ENCODE results near the gene COL1A2. TPM values are rescaled to one million over a fixed set of nuclear protein-coding genes. Genes with fewer than 3 reads are reported as not detected.
A peak's percentile ranks its signal among the peaks of the same experiment; 100 is the strongest.

COL1A2 gene
- total RNA-seq, 1 donor from 2014 or later = 28.0 TPM

GRCh38 chr7:94374721-94375566 is 19.8 kb upstream of the COL1A2 start:
- DNase-seq (ENCODE audit: low spot score) = peak; percentile 45
- Mint-ChIP-seq H3K4me3 (peak overlapping the region; percentile 5), H3K9me3 (peaks cover 13% of the 10 kb centered on the region), H3K27ac (peak overlapping the region; percentile 89), H3K36me3 (no peaks in the 10 kb centered on the region), H3K4me1 (peaks cover 25% of the 10 kb centered on the region), H3K27me3 (ENCODE audit: insufficient read depth, low read depth) (no peaks in the 10 kb centered on the region)
- Histone ChIP-seq H3K9me3 (ENCODE audit: low read depth) (no peaks in the 10 kb centered on the region), H3K27ac (peak overlapping the region; percentile 35), H3K36me3 (no peaks in the 10 kb centered on the region), H4K20me1 (ENCODE audit: low read depth) (no peaks in the 10 kb centered on the region), H2AFZ (replicated peaks) (peak overlapping the region; percentile 85), H3K4me1 (peaks cover 23% of the 10 kb centered on the region), H3K4me2 (peak overlapping the region; percentile 67), H3F3A (ENCODE audit: low read depth) (peaks cover 10% of the 10 kb centered on the region), H3K27me3 (no peaks in the 10 kb centered on the region), H3K9ac (no peak overlapping the region), H3K4me3 (peak overlapping the region; percentile 16), H3K79me2 (ENCODE audit: low read depth) (no peaks in the 10 kb centered on the region)
- no peak for TF ChIP-seq EZH2 (IDR thresholded peaks at IDR 0.05)
- TF ChIP-seq CTCF (IDR thresholded peaks at IDR 0.05) = no peak
- TF ChIP-seq EZH2phosphoT487 (IDR thresholded peaks at IDR 0.05) = no peak

- H3K4me3 ChIP-seq = peak overlapping the region; percentile 16
- peak overlapping the region; percentile 85 for H2AFZ ChIP-seq (replicated peaks)
- peaks cover 13% of the 10 kb centered on the region for H3K9me3 Mint-ChIP-seq
- H3K4me3 Mint-ChIP-seq = no peak overlapping the region
- no peaks in the 10 kb centered on the region for H3K27me3 ChIP-seq
- peak overlapping the region; percentile 35 for H3K27ac ChIP-seq
- peak overlapping the region; percentile 77 for H3K27ac Mint-ChIP-seq
- H3K9ac ChIP-seq = no peak overlapping the region
- TF ChIP-seq EZH2 (IDR thresholded peaks at IDR 0.05) = no peak
- no peak for TF ChIP-seq EZH2phosphoT487 (IDR thresholded peaks at IDR 0.05)
- TF ChIP-seq CTCF (IDR thresholded peaks at IDR 0.05) = no peak
- no peaks in the 10 kb centered on the region for H3K36me3 ChIP-seq
- peaks cover 10% of the 10 kb centered on the region for H3F3A ChIP-seq (ENCODE audit: low read depth)
- peaks cover 23% of the 10 kb centered on the region for H3K4me1 ChIP-seq
- H3K79me2 ChIP-seq (ENCODE audit: low read depth) = no peaks in the 10 kb centered on the region
- H3K27me3 Mint-ChIP-seq (ENCODE audit: insufficient read depth, low read depth) = no peaks in the 10 kb centered on the region
- no peaks in the 10 kb centered on the region for H3K36me3 Mint-ChIP-seq
- no peaks in the 10 kb centered on the region for H3K9me3 ChIP-seq (ENCODE audit: low read depth)
- no peaks in the 10 kb centered on the region for H4K20me1 ChIP-seq (ENCODE audit: low read depth)
- H3K4me1 Mint-ChIP-seq = peaks cover 25% of the 10 kb centered on the region
- peak overlapping the region; percentile 67 for H3K4me2 ChIP-seq
- DNase-seq (ENCODE audit: low spot score) = no peak
Measured at GRCh38 chr7:94375691-94376090, 19.0 kb upstream of the COL1A2 start.

GRCh38 chr7:94376281-94376680 is 18.4 kb upstream of the COL1A2 start:
- H3K4me3 ChIP-seq = no peak overlapping the region

More at GRCh38 chr7:94376281-94376680, 18.4 kb upstream of the COL1A2 start:
- H3K4me1 ChIP-seq = peaks cover 23% of the 10 kb centered on the region
- no peaks in the 10 kb centered on the region for H3K9me3 ChIP-seq (ENCODE audit: low read depth)
- no peak overlapping the region for H3K27ac Mint-ChIP-seq
- TF ChIP-seq EZH2 (IDR thresholded peaks at IDR 0.05) (no peak), CTCF (IDR thresholded peaks at IDR 0.05) (no peak), EZH2phosphoT487 (IDR thresholded peaks at IDR 0.05) (no peak)
- no peak overlapping the region for H3K4me2 ChIP-seq
- no peaks in the 10 kb centered on the region for H3K27me3 ChIP-seq
- H3F3A ChIP-seq (ENCODE audit: low read depth) = peaks cover 10% of the 10 kb centered on the region
- no peak for DNase-seq (ENCODE audit: low spot score)
- H3K9ac ChIP-seq = no peak overlapping the region
- H3K4me1 Mint-ChIP-seq = peaks cover 25% of the 10 kb centered on the region
- no peak overlapping the region for H3K27ac ChIP-seq
- H3K79me2 ChIP-seq (ENCODE audit: low read depth) = no peaks in the 10 kb centered on the region
- no peaks in the 10 kb centered on the region for H4K20me1 ChIP-seq (ENCODE audit: low read depth)
- peaks cover 13% of the 10 kb centered on the region for H3K9me3 Mint-ChIP-seq
- no peaks in the 10 kb centered on the region for H3K36me3 Mint-ChIP-seq
- no peak overlapping the region for H2AFZ ChIP-seq (replicated peaks)
- H3K4me3 Mint-ChIP-seq = no peak overlapping the region
- H3K36me3 ChIP-seq = no peaks in the 10 kb centered on the region
- no peaks in the 10 kb centered on the region for H3K27me3 Mint-ChIP-seq (ENCODE audit: insufficient read depth, low read depth)
